Endodermal cell (in vitro differentiated cells): Measurements from ENCODE around the gene PIK3CD. TPM values are rescaled to one million over a fixed set of nuclear protein-coding genes. Genes with fewer than 3 reads are reported as not detected.
A peak's percentile ranks its signal among the peaks of the same experiment; 100 is the strongest.

ENCODE experiments used
- DNase-seq: peaks from one replicate; pipeline ENCODE4 v3.0.0-alpha.2; 2017
- H3K27ac ChIP-seq: 2 replicates; pipeline ENCODE4 v1.5.1; 2013; ENCODE audit warnings: mild to moderate bottlenecking, low read depth, low read length, moderate library complexity
- H3K27me3 ChIP-seq: 2 replicates; pipeline ENCODE4 v1.6.1; 2013; ENCODE audit warnings: mild to moderate bottlenecking, low read length, moderate library complexity; ENCODE audit not compliant: insufficient read depth, control insufficient read depth, poor library complexity, severe bottlenecking
- H3K36me3 ChIP-seq: 2 replicates; pipeline ENCODE4 v1.7.0; 2013; ENCODE audit warnings: mild to moderate bottlenecking, low read length, moderate library complexity; ENCODE audit not compliant: control insufficient read depth, insufficient read depth
- H3K4me1 ChIP-seq: one replicate; pipeline ENCODE4 v1.7.0; 2013; ENCODE audit warnings: low read length; ENCODE audit not compliant: control insufficient read depth, insufficient read depth
- H3K4me3 ChIP-seq: 2 replicates; pipeline ENCODE4 v1.5.1; 2013; ENCODE audit warnings: mild to moderate bottlenecking, low read length, moderate library complexity
- H3K9ac ChIP-seq: 2 replicates; pipeline ENCODE4 v1.6.1; 2013; ENCODE audit warnings: mild to moderate bottlenecking, low read length, moderate library complexity; ENCODE audit not compliant: poor library complexity, severe bottlenecking; ENCODE audit errors: extremely low read depth
- H3K9me3 ChIP-seq: 2 replicates; pipeline ENCODE4 v1.6.1; 2013; ENCODE audit warnings: mild to moderate bottlenecking, low read length, moderate library complexity; ENCODE audit not compliant: control insufficient read depth
- H3K27ac Mint-ChIP-seq: 2 replicates; pipeline ENCODE4 v1.8.0; 2020; ENCODE audit warnings: mixed read lengths
- H3K27me3 Mint-ChIP-seq: 2 replicates; pipeline ENCODE4 v1.8.0; 2021; ENCODE audit warnings: mild to moderate bottlenecking, mixed read lengths; ENCODE audit not compliant: insufficient read depth
- H3K36me3 Mint-ChIP-seq: 2 replicates; pipeline ENCODE4 v1.8.0; 2020; ENCODE audit warnings: low read depth, mixed read lengths
- H3K4me1 Mint-ChIP-seq: 2 replicates; pipeline ENCODE4 v1.8.0; 2020; ENCODE audit warnings: mixed read lengths
- H3K4me3 Mint-ChIP-seq: 2 replicates; pipeline ENCODE4 v1.8.0; 2020; ENCODE audit warnings: mild to moderate bottlenecking, moderate library complexity, mixed read lengths
- H3K9me3 Mint-ChIP-seq: 2 replicates; pipeline ENCODE4 v1.8.0; 2020; ENCODE audit warnings: mild to moderate bottlenecking, mixed read lengths
- WGBS, 2 experiments: methylation state at CpG; one replicate each; pipeline versions ENCODE4 v1.1.5 to v1.1.7; 2013; ENCODE audit warnings: missing lambda C conversion rate in 2 of 2, mixed read lengths in 1 of 2; ENCODE audit not compliant: insufficient coverage in 1 of 2, insufficient read length in 1 of 2; 5-methylcytosine and 5-hydroxymethylcytosine counted together
- total RNA-seq, 2 donors: library from RNA; stranded (reverse); fragmentation: NEBNext Ultra II Directional in 1 of 2; extraction: Animal tissue kit (Norgen Biotek cat#: 25700) in 1 of 2; gene quantifications; 2 replicates in 1 of 2; 3 replicates in 1 of 2; pipeline ENCODE4 v1.2.1, GENCODE V29; 2021
- TF ChIP-seq, protein P1 (sequence below): fragments of 200-600 bp; sonication (generic); conservative IDR thresholded peaks from 2 replicates; pipeline ENCODE4 v1.5.0; 2021; ENCODE audit warnings: antibody characterized with exemption, mild to moderate bottlenecking

PIK3CD gene
- total RNA-seq, 2 donors from 2014 or later: 13.9 to 14.2 TPM

GRCh38 chr1:9680828-9681227 is 29.3 kb downstream of the PIK3CD start:
- DNase-seq: no peak
- Mint-ChIP-seq H3K27ac (no peak overlapping the region), H3K27me3 (no peaks in the 10 kb centered on the region), H3K4me3 (no peak overlapping the region), H3K36me3 (peaks cover 5% of the 10 kb centered on the region), H3K9me3 (no peaks in the 10 kb centered on the region), H3K4me1 (peaks cover 6% of the 10 kb centered on the region)
- 95 to 96% methylated on average over 5 to 6 of the region's 6 CpGs for WGBS, 2 experiments
- Histone ChIP-seq H3K9me3 (no peaks in the 10 kb centered on the region), H3K4me1 (no peaks in the 10 kb centered on the region), H3K9ac (no peak overlapping the region), H3K27ac (no peak overlapping the region), H3K27me3 (no peaks in the 10 kb centered on the region), H3K36me3 (no peaks in the 10 kb centered on the region), H3K4me3 (no peak overlapping the region)
- TF ChIP-seq, protein P1, sequence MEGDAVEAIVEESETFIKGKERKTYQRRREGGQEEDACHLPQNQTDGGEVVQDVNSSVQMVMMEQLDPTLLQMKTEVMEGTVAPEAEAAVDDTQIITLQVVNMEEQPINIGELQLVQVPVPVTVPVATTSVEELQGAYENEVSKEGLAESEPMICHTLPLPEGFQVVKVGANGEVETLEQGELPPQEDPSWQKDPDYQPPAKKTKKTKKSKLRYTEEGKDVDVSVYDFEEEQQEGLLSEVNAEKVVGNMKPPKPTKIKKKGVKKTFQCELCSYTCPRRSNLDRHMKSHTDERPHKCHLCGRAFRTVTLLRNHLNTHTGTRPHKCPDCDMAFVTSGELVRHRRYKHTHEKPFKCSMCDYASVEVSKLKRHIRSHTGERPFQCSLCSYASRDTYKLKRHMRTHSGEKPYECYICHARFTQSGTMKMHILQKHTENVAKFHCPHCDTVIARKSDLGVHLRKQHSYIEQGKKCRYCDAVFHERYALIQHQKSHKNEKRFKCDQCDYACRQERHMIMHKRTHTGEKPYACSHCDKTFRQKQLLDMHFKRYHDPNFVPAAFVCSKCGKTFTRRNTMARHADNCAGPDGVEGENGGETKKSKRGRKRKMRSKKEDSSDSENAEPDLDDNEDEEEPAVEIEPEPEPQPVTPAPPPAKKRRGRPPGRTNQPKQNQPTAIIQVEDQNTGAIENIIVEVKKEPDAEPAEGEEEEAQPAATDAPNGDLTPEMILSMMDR: no peak

GRCh38 chr1:9684801-9685200 is 33.3 kb downstream of the PIK3CD start:
- Histone ChIP-seq H3K4me1 (peaks cover 3% of the 10 kb centered on the region), H3K9ac (no peak overlapping the region), H3K27ac (no peak overlapping the region), H3K36me3 (no peaks in the 10 kb centered on the region), H3K4me3 (no peak overlapping the region), H3K9me3 (no peaks in the 10 kb centered on the region), H3K27me3 (peaks cover 18% of the 10 kb centered on the region)
- peaks cover 5% of the 10 kb centered on the region for H3K36me3 Mint-ChIP-seq
- TF ChIP-seq, protein P1: no peak
- H3K4me3 Mint-ChIP-seq: no peak overlapping the region
- H3K27me3 Mint-ChIP-seq: peaks cover 14% of the 10 kb centered on the region
- DNase-seq: no peak
- no peaks in the 10 kb centered on the region for H3K9me3 Mint-ChIP-seq
- no peak overlapping the region for H3K27ac Mint-ChIP-seq
- WGBS, 2 experiments: 80 to 83% methylated on average over 1 of the region's 1 CpG
- no peaks in the 10 kb centered on the region for H3K4me1 Mint-ChIP-seq

DNA sequence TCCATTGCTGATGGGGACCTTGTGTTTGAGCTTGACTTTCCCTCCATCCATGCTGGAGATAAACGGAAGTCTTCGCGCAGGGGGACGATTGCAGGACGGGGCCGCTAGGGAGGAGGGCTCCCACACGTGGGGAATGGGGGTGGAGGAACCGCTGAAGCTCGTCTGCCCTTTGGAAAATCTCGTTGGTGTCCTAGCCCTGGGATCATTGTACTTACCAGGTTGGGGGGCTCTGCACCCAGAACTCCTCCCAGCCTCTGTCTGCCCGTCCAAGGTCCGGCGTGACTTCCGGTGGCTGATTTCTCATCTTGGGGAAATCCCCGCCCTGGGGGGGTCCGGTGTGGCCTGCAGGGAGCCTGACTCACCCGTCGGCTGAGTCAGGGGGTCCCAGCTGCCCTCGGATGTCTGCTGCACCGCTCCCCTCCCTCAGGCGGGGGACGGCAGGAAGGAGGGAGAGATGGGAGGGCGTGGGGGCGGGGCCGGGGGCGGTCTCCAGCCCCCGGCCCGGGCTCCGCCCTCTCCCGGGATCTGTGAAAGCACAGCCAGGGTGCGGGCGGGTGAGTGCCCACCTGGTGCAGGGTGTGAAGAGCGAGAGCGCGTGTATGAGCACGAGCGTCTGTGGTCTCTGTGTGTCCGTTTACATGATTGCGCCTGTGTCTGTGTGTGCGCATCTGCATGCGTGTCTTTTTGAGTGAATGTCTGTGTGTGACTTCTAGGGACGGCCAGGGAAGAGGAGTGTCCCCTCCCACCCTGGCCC is 35.8 kb downstream of the PIK3CD start:
- no peak overlapping the region for H3K27ac ChIP-seq

More for the DNA sequence above, 35.8 kb downstream of the PIK3CD start:
- Histone ChIP-seq H3K36me3 (no peaks in the 10 kb centered on the region), H3K9ac (no peak overlapping the region), H3K4me3 (peak overlapping the region; percentile 89), H3K4me1 (peaks cover 3% of the 10 kb centered on the region), H3K27me3 (peaks cover 36% of the 10 kb centered on the region), H3K9me3 (no peaks in the 10 kb centered on the region)
- H3K4me3 Mint-ChIP-seq: peak overlapping the region; percentile 72
- peaks cover 11% of the 10 kb centered on the region for H3K4me1 Mint-ChIP-seq
- peaks cover 33% of the 10 kb centered on the region for H3K27me3 Mint-ChIP-seq
- TF ChIP-seq, protein P1: peak; percentile 54
- H3K9me3 Mint-ChIP-seq: no peaks in the 10 kb centered on the region
- WGBS, 2 experiments: 0 to 3% methylated on average over 12 to 42 of the region's 42 CpGs
- peak overlapping the region; percentile 48 for H3K27ac Mint-ChIP-seq
- H3K36me3 Mint-ChIP-seq: peaks cover 5% of the 10 kb centered on the region
- DNase-seq: peak; percentile 90
